AG04450 (cell line): ENCODE data around the gene UHRF1. TPM values are rescaled to one million over a fixed set of nuclear protein-coding genes. Genes with fewer than 3 reads are reported as not detected.

Experiments
- CTCF ChIA-PET: fragments of 300-600, 350-600 bp; formaldehyde crosslinking; extraction: SDS; loops from one replicate; lab custom pipeline; 2022; ENCODE audit warnings: antibody characterized with exemption, inconsistent platforms; lab: Charles Lee
- POLR2A ChIA-PET: fragments of 350-600 bp; formaldehyde crosslinking; extraction: SDS; loops from one replicate; lab custom pipeline; 2021; ENCODE audit warnings: antibody characterized with exemption, inconsistent platforms; lab: Yijun Ruan, JAX
- DNase-seq: peaks from one replicate; pipeline ENCODE4 v3.0.0-alpha.2; 2011; ENCODE audit warnings: low read depth, low spot score
- H3K27ac ChIP-seq: one replicate; pipeline ENCODE4 v1.5.1; 2012; ENCODE audit warnings: low read depth, low read length, control low read depth
- H3K27me3 ChIP-seq: one replicate; pipeline ENCODE4 v1.6.0; 2012; ENCODE audit warnings: low read length; ENCODE audit not compliant: control insufficient read depth, insufficient read depth
- H3K4me3 ChIP-seq: 2 replicates; pipeline ENCODE4 v1.5.1; 2011; ENCODE audit warnings: mild to moderate bottlenecking, low read depth, low read length, control low read depth
- H3K9me3 ChIP-seq: 2 replicates; pipeline ENCODE4 v1.5.1; 2012; ENCODE audit warnings: low read length; ENCODE audit not compliant: control insufficient read depth, insufficient read depth
- polyA plus RNA-seq: library from polyadenylated mRNA; depleted of rRNA; stranded (reverse); fragments of >200 nt; gene quantifications from 2 replicates; pipeline ENCODE4 v1.2.3, GENCODE V29; 2011
- TF ChIP-seq, protein P1 (sequence below): IDR thresholded peaks from 2 replicates; pipeline ENCODE4 v1.5.1; 2011; ENCODE audit warnings: low read depth, low read length, control low read depth, inconsistent platforms

The UHRF1 gene
- polyA plus RNA-seq, 1 experiment = 6.1 TPM

DNA sequence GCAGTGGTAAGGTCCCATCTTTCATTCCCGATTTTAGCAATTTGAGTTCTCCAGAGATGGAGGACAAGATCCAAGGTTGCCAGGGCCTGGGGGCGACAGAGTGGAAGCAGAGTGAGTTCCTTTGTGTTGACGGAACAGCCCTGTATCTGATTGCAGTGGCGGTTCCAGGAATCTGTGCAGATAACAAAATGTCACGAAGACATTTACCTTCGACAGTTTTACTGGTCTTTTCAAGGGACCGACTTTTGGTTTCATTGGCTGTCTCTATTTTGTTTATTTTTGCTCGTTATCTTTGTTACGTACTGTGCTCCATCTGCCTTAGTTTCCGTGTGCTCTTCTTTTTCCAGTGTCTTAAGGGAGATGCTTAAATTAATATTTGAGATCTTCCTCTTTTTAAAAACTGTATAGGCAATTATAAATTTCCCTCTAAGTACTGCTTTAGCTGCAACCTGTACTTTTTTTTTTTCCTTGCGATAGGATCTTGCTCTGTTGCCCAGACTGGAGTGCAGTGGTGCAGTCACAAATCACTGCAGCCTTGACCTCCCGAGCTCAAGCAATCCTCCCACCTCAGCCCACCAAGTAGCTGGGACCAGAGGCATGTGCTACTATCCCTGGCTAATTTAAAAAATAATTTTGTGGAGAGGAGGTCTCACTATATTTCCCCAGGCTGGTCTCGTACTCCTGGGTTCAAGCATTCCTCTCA lies 82.8 kb downstream of the UHRF1 start:
- Histone ChIP-seq H3K27ac (no peak overlapping the region), H3K27me3 (no peaks in the 10 kb centered on the region), H3K9me3 (no peaks in the 10 kb centered on the region; the same call in 1 of the 2 replicates), H3K4me3 (no peak overlapping the region)
- CTCF ChIA-PET = interaction anchor here (1.1 kb wide), 1 partner anchor 40 kb away, joined by 3 read pairs; no protein-coding TSS in a partner anchor
- POLR2A ChIA-PET = no interaction called here
- TF ChIP-seq, protein P1, sequence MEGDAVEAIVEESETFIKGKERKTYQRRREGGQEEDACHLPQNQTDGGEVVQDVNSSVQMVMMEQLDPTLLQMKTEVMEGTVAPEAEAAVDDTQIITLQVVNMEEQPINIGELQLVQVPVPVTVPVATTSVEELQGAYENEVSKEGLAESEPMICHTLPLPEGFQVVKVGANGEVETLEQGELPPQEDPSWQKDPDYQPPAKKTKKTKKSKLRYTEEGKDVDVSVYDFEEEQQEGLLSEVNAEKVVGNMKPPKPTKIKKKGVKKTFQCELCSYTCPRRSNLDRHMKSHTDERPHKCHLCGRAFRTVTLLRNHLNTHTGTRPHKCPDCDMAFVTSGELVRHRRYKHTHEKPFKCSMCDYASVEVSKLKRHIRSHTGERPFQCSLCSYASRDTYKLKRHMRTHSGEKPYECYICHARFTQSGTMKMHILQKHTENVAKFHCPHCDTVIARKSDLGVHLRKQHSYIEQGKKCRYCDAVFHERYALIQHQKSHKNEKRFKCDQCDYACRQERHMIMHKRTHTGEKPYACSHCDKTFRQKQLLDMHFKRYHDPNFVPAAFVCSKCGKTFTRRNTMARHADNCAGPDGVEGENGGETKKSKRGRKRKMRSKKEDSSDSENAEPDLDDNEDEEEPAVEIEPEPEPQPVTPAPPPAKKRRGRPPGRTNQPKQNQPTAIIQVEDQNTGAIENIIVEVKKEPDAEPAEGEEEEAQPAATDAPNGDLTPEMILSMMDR = no peak
- DNase-seq = no peak

GRCh38 chr19:4993683-4994082 lies 84.4 kb downstream of the UHRF1 start:
- H3K9me3 ChIP-seq = no peaks in the 10 kb centered on the region; the same call in none of the 2 replicates
- TF ChIP-seq, protein P1 = no peak
- CTCF ChIA-PET = interaction anchor here (0.6 to 0.9 kb wide), 3 partner anchors 8 to 175 kb away, joined by 3 to 6 read pairs (median 3); no protein-coding TSS in a partner anchor
- DNase-seq = no peak
- POLR2A ChIA-PET = interaction anchor here (0.7 kb wide), 1 partner anchor 11 kb away, joined by 7 read pairs; no protein-coding TSS in a partner anchor
- no peak overlapping the region for H3K4me3 ChIP-seq
- H3K27me3 ChIP-seq = no peaks in the 10 kb centered on the region
- no peak overlapping the region for H3K27ac ChIP-seq

DNA sequence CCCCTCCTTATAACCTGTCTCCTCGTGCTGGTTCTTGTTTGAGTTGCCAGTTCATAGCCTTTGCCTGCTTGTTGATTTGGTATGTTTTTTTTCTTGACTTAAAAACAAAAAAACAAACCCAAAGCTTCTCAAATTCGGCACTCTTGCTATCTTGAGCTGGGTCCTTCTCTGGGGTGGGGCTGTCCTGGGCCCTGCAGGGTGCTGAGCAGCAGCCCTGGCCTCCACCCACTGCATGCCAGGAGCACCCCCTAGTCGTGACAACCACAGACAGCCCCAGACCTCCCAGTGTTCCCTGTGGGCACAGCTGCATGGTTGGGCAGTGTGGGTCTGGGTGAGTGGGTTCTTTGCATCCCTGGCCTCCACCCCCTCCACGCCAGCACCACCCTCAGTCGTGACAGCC lies 87.4 kb downstream of the UHRF1 start:
- Histone ChIP-seq H3K27ac (no peak overlapping the region), H3K9me3 (no peaks in the 10 kb centered on the region; the same call in none of the 2 replicates), H3K27me3 (no peaks in the 10 kb centered on the region), H3K4me3 (no peak overlapping the region)
- TF ChIP-seq, protein P1 = no peak
- ChIA-PET CTCF (no interaction called here), POLR2A (no interaction called here)
- DNase-seq = no peak

DNA sequence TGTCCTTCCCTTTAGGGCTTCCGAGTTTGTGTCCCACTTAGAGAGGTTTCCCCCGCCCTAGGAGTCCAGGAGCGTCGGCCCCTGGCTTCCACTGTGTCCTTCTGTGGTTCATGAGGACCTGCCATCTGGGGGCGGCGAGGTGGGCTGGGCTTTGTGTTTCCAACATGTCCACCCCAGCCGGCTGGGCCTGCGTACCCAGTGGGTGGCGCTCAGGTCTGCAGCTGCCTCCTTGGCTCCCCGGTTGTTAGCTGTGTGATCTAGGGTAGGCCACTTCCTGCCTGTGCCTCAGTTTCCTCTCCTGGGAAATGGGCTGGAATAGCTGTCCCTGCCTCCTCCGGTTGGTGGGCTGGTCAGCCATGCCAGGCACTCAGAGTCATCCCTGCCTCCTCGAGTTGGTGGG lies 88.0 kb downstream of the UHRF1 start:
- no peak for DNase-seq
- no peak overlapping the region for H3K4me3 ChIP-seq
- POLR2A ChIA-PET = no interaction called here
- CTCF ChIA-PET = no interaction called here
- H3K9me3 ChIP-seq = no peaks in the 10 kb centered on the region; the same call in none of the 2 replicates
- TF ChIP-seq, protein P1 = no peak
- H3K27me3 ChIP-seq = no peaks in the 10 kb centered on the region
- H3K27ac ChIP-seq = no peak overlapping the region

GRCh38 chr19:5000120-5000611 lies 90.9 kb downstream of the UHRF1 start:
- ChIA-PET CTCF (interaction anchor here (1.9 kb wide), 1 partner anchor 27 kb away, joined by 19 read pairs; no protein-coding TSS in a partner anchor), POLR2A (no interaction called here)
- no peaks in the 10 kb centered on the region; the same call in 1 of the 2 replicates for H3K9me3 ChIP-seq
- H3K27me3 ChIP-seq = no peaks in the 10 kb centered on the region
- TF ChIP-seq, protein P1 = no peak
- no peak for DNase-seq
- H3K4me3 ChIP-seq = no peak overlapping the region
- no peak overlapping the region for H3K27ac ChIP-seq
